ELF-1 (cell line): ENCODE results near the gene MAEA.
A peak's percentile ranks its signal among the peaks of the same experiment; 100 is the strongest.
"Not testable (repeated sequence)": the region's sequence is repeated elsewhere in the genome, so short reads cannot be mapped to it uniquely, and the experiment has no call there.

Source experiments
- DNase-seq: peaks from one replicate; pipeline ENCODE4 v3.0.0-alpha.2; 2016; ENCODE audit warnings: low read depth, low spot score

The MAEA gene

DNA sequence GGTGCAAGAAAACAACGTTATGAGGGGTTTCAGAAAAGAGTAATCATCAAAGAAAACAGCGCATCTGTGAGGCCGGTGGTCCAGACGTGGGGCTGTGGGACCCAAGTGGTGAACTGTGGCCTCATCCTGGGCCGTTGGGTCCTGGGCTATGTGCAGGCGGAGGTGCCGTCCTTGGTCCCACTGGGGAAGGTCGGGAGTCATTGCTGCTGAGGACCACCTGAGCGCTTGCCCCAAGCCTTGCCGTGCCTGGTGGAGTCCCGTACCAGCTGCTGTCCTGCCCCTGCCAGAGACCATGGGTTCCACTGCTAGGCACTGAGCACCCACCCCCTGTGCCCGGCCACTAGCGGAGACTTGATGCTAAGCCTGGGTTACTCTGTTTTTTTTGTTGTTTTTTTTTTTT, 31.8 kb downstream of the MAEA start:
- DNase-seq: no peak

DNA sequence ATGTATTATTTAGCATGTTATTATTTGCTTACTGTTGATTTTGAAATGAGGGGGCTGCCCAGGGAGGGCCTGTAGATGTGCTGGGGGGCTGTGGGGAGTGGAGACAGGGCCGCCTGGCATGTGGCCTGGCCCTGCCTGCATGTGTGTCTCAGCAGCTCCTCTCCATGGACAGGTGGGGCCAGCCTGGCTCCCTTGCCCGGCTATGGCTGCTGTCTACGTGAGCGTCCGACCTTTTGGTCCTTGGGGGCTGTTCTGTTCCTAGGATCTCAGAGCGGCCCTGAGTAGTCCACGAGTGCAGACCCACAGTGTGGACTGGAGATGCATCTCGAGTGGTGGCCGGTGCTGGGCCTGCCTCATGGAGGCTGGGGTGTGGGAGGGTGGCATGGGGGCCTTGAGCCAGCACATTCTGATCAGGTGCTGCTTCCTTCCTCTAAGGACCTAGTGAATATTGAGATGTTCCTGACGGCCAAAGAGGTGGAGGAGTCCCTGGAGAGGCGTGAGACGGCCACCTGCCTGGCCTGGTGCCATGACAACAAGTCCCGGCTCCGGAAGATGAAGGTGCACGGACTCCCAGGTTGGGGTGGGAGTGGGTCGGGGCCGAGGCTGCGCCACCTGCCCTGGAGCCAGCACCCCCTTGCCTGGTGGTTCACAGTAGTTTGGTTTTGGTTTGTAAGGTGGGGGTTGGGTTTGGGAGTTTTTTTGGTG, 32.4 kb downstream of the MAEA start:
- no peak for DNase-seq

DNA sequence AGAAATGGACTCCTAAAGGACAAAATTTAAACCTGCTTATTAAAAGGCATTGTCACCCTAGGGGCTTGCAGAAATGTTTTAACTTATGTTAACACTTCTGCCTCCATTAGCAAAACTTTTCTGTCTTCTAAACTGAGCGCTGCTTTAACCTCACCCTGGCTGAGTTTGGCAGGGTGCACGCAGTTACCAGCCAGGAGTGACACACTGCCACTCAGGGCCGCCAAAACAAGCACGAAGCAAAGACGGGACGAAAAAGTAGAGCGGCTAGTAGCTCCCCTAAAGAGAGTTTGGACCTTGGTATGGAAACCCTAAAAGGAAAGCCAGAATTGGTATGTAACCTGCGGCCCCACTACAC, 33.6 kb downstream of the MAEA start:
- no peak for DNase-seq

DNA sequence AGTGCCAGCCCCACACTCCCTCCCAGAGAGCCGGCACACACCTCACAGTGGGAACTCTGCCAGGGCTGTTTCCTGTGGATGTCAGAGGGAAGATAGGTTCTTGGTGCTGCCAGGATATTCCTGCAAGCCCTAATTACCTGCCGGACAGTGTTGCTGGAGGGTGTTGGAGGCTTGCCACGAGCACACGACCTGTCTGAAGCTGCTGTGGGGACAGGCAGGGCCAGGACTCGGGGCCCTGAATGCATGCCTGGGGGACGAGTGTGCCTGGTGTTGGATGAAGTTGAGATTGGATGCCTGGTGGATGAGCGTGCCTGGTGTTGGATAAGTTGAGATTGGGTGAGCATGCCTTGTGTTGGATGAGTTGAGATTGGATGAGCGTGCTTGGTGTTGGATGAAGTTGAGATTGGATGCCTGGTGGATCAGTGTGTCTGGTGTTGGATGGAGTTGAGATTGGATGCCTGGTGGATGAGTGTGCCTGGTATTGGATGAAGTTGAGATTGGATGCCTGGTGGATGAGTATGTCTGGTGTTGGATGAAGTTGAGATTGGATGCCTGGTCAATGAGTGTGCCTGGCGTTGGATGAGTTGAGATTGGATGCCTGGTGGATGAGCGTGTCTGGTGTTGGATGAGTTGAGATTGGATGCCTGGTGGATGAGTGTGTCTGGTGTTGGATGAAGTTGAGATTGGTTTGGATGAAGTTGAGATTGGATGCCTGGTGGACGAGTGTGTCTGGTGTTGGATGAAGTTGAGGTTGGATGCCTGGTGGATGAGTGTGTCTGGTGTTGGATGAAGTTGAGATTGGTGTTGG, 34.1 kb downstream of the MAEA start:
- DNase-seq: peak; percentile 41

DNA sequence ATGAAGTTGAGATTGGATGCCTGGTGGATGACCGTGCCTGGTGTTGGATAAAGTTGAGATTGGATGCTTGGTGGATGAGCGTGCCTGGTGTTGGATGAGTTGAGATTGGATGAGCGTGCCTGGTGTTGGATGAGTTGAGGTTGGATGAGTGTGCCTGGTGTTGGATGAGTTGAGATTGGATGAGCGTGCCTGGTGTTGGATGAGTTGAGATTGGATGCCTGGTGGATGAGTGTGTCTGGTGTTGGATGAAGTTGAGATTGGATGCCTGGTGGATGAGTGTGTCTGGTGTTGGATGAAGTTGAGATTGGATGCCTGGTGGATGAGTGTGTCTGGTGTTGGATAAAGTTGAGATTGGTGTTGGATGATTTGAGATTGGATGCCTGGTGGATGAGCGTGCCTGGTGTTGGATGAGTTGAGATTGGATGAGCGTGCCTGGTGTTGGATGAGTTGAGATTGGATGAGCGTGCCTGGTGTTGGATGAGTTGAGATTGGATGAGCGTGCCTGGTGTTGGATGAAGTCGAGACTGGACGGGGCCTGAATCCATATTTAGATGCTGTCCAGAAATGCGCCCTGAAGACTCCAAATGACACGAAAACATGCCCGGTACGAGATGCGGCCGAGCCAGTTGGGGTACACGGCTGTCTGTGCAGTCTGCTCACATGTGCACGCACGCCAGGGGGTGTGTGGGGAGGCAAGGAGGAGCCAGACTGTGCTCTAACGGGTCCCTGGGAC, 34.9 kb downstream of the MAEA start:
- not testable (repeated sequence) for DNase-seq

DNA sequence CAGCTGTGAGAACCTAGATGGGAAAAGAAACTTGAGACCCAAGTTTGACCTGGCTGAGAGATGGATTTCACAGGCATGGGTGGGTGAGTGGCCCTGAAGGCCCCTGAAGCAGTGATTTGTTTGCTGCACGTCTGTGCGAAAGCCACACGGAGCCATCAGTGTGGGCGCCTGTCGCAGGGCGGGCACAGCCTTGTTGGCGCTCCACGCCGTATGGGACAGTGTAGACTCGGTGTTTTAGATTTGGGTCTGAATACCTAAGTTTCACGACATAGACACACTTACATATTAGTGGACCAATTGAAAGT, 35.4 kb downstream of the MAEA start:
- no peak for DNase-seq

DNA sequence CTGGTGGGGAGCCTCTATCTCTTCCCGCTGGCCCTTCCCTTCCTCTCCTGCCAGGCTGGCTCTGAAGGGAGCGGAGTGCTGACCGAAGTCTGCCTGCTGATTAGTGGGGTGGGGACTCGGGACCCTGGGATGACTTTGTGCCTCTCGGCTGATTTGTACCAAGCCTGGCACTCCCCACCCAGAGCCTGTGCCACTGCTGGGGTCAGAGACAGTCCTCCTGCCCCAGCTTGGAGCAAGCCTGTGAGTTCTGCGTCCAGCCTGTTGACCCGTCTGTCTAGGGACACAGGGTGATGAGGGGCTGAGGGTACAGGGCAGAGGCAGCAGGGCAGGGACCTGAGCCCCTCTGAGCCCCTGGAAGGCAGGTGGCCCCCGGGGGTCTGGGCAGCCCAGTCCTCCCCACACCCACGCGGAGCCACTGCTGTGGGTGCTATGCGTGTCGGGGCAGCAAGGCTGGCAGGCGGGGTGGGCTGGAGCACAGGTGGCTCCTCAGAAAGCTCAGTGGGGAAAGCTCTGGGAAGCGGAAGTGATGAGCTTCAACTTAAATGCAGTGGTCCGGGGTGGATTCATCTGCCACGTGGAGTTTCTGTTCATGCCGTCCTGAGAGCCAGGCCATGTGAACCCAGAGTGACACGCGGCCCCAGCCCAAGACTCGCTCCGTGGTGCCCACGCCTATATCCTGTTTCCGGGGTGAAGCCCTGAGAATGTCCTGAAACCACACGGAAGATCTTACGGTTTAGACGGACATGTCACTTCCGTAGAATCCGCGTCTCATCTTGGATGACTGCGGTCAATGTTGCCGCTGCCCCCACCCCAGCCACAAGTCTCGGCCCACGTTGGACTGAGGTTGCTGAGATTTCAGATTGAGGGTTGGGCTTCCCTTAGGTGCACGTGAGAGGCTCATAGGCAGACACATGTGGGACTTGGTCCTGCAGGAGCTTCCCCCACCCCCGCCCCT, 36.3 kb downstream of the MAEA start:
- DNase-seq: no peak

DNA sequence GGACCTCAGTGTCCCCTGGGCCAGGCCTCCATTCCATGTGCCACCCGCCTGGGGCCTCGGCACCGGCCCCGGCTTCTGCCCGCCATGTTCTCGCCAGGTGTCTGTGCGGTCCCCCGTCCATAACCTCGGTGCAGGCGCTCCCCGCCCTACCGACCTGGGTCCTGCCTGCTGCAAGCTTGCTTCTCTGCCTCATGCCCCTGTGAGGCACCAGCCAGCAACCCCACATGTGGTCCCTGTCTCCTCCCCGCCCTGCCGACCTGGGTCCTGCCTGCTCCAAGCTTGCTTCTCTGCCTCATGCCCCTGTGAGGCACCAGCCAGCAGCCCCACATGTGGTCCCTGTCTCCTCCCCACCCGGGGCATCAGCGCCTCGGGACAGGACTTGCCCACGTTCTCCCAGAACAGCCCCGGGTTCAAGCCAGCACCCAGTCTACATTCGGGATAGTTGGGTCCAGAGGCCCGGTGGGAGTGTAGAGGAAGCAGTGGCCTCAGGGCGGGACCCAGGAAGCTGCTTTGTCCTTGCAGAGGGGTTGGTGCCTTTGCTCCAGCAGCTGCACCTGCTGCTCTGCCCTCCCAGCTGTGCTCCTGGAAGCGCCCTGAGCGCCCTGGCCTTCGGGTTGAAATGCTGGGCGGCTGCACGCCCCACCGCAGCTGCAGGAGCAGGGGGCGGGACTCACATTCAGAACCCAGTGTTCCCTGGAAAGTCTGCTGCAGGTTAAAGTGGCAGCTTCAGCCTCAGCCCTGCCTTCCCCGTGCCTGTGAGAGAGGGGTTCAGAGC, 37.2 kb downstream of the MAEA start:
- no peak for DNase-seq

DNA sequence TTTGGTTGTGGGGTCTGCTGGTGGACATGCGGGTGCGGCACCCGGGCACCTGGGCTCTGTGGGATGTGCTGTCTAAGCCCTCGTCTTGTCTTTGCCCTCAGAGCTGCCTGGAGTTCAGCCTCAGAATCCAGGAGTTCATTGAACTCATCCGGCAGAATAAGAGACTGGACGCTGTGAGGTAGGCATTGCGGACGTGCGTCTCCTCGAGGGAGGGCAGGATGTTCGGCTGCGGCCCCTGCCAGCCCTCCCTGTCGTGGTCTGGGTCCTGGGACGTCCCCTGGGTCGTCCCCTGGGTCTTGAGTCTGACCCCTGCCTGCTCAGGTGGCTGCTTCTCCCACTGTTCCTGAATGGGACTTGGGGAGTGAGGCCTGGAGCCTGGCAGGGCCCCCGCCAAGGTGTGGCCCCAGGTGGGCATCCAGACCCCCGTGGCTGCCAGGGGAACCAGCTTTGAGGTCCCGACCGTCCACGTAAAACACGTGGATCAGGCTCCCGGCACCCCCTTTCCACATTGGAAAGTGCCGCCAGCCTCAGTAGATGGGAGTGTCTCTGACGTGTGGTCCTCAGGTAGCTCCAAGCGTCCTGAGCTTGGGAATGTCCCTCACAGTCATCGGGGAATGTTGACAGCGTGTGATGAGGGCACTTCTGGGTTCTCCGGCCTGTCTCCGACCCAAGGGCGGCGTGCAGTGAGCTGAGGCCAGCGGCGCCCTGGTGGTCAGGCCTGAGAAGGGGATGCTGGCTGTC, 38.0 kb downstream of the MAEA start:
- DNase-seq: no peak

DNA sequence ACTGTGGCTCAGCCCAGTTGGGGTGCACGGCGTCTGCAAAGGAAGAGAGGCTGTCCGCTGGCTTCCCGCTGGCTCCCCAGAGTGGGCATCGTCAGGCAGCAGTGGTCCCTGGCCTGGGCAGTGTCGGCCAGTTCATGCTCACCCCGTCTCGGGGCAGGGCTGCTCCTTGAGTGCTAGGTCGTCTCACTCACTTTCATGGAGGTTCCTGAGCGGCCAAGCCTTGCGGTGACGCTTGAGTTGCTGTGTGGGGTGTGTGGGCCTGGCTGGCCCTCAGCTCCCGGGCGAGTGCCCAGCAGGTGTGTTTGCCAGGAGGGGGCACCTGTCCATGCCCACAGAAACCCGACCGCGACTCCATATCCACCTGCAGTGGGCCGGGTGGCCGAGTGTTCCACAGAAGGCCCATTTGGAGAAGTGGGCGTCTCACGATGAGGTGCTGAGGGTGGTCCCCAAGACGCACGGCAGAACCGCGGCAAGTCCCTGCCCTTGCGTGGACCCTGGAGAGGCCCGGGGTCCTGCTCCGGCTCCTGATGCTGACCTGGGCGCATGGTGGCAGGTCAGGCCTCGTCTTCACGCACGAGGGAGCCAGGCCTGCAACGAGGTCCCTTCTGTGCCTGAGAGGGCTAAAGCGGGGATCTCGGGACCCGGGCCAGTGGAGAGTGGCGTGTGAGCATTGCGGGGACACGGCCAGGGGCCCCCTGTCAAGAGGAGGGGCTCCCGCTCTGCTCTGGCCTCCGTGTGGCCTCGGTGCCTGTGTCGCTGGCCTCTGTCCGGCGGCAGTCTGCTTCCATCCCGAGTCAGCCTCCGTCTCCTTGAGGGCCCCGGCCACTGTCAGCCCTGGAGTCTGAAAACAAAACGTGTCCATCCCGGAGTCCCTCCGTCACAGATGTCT, 38.8 kb downstream of the MAEA start:
- DNase-seq: no peak

DNA sequence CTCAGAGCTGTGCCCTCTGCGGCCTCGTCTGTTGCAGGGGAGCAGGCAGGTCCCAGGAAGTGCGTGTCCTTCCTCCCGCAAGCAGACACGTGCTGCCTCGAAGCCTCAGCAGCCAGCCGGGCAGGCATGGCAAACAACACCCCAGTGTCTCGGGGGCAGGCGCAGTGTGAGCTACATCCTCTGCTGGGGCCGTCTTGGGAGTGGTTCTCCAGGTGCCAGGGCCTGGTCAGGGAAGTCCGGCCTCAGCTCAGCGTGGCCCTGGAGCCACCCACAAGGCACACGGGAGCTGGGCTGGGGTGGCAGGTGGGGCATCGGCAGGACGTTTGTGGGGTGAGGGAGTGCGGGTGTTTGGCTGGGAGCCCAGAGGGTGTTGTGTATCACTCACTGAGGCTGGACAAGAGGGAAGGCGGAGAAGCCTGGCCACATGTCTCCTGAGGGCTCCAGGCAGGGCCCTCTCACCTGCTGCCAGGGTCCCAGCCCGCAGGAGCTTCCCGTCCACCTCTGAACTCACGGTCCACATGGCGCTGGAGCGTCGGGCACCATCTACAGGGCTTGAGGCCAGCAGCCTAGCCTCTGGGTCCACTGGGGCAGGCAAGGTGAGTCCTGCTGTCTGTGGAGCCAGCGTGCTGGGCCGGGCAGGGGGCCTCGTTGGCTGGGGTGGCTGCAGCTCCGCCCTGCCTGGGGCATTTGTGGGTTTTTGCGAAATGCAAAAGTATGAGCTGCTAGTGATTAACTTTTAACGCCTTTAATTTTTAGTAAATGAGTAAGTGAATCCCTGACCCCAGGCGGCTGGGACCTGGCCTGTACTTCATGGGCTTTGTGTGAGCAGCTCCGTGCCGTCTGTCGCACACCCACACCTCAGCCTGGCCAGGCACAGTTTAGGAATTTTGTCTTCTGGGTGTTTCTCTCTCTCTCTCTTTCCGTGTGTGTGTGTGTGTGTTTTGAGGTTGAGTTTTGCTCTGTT, 40.0 kb downstream of the MAEA start:
- no peak for DNase-seq

DNA sequence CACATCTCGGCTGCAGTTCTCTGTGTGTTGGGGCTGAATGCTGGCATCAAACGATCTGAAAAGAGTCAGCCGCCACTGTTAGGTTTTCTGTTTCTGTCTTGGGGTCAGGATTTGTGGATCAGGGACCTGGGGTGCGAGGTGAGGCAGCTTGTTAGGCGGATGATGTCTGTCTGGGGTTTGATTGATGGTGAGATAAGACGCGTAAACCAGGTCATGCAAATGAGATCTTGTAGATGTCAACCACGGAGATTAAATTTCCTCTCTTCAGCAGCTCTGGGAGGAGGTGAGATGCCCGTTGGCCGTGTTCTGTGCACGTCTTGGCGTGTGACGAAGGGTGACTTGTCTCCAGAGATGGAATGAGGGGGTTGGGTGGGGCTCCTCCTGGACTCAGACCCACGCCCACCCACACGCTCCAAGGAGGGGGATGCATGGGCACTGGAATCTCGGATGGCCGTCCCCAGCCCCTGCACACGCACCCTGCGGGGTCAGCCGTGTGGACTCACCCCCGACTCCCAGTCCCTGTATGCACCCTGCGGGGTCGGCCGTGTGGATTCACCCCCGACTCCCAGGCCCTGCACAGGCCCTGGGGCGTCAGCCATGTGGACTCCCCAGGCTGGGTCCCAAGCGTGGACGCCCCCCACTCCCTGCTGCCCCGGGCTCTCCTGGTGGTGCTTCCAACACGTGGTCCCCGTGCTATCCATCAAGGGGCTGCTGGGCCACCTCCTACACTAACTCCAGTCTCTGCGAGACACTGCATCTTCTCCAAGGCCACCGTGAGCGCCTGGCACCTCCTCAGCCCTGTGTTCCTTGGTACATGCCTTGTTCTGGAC, 41.3 kb downstream of the MAEA start:
- no peak for DNase-seq

DNA sequence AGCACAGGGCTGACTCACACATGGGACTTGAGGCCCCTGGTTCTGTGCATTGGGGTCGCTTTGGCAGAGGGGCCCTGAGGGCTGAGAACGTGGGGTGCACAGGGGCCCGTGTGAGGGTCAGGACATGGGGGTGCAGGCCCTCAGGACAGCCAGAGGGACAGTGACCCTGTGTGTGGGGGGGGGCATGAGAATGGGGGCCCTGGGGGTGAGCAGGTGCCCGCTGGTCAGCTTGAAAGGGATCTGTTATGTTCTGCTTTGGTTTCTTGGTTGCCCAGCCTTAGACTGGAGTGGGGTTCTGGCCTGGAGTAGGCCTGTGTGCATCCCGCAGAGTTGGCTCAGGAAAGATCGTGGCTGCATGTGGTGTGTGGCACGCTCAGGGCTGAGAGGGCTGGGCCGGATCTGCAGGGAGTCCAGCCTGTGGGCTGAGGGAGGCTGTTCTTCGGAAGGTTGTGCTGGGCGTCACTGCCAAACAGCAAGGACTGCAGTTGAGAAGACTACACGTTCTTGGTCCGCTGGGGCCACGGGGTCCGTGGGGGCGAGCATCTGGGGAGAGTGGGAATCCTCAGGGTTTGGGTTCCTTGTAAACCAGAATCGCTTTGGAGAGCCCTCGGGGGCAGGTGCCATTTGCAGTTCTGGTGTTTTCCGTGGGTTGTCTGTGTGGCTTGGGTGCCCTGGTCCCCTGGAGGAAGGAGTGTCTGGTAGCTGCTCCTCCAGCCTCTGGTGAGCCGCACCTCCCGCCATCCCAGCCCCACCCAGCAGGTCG, 42.1 kb downstream of the MAEA start:
- no peak for DNase-seq

DNA sequence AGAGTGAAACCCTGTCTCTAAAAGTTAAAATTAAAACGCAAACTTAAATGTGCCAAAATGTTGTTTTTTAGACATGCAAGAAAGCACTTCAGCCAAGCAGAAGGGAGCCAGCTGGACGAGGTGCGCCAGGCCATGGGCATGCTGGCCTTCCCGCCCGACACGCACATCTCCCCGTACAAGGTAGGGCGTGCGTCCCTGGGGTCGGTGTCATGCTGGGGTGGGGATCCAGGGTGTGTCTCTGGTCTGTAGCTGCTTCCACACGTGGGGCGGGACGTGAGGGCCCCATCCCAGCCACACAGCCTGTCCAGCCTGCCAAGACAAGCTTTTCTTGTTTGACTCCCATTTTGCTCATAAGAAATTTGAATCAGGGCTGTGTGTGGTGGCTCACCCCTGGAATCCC, 43.0 kb downstream of the MAEA start:
- DNase-seq: no peak

DNA sequence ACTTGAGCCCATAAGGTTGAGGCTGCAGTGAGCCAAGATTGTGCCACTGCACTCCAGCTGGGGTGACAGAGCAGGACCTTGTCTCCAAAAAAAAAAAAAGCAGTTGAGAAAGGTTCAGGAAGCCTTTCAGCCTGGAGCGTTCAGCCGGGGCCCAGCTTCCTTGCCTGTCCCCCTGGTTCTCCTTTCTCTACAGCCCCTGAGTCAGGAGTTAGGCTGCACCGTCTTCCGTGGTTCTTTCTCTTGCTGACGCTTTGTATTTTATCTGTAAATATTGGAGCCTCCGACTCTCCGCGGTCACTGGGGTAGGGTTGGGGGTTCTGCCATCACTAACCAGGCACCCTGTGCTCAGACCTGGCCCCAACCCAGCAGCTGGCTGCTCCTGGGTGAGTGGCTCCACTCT, 43.6 kb downstream of the MAEA start:
- no peak for DNase-seq

DNA sequence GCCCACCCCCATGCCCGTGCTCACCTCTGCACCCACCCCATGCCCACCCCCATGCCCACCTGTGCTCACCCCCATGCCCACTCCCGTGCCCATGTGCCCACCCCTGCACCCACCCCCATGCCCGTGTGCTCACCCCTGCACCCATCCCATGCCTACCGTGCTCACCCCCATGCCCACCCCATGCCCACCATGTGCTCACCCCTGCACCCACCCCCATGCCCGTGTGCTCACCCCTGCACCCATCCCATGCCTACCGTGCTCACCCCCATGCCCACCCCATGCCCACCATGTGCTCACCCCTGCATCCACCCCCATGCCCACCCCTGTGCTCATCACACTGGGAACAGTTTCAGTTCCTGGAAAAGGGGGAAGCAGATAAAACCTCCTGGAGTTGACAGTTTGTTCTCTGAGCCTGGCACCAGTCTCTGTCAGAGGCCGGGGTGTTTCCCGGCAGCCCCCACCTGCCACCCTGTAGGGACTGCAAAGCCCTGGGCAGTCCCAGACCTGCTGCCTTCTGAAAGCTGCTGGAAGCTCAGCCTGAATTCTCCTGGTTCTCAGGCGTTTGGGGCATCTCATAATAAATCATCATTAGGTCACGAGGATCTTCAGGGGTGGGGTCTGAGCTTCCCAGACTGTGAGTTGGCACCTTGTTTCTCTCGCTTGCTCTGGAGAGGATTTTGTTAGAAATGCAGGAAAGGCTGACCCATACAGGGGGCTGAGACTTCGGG, 44.3 kb downstream of the MAEA start:
- DNase-seq: not testable (repeated sequence)
